ENCODE measurements around the gene NEK1.

The NEK1 gene

DNA sequence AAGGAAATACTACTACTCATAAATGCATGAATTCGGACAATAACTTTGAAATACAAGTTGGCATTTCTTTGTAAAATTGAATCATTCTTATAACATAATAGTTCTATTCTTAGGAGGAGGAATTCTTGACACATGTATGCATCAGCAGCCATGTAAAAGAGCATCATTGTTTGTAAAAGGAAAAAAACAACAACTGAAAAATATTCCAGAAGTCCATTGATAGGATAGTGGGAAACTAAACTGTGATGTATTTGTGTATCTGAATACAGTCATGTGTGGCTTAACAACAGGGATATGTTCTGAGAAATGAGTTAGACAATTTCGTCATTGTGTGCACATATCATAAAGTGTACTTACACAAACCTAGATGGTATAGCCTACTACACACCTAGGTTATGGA, 239.6 kb downstream of the NEK1 start:
- H3K79me2 ChIP-seq (ENCODE audit: insufficient read depth, low read length) = no peaks in the 10 kb centered on the region
- H3F3A ChIP-seq (ENCODE audit: low read depth) = no peaks in the 10 kb centered on the region
- H3K36me3 ChIP-seq (ENCODE audit: insufficient read depth, low read length) = no peaks in the 10 kb centered on the region
- no peaks in the 10 kb centered on the region for H3K9me2 ChIP-seq (replicated peaks; ENCODE audit: low read depth, low read length)
- no peak for TF ChIP-seq EZH2phosphoT487 (IDR thresholded peaks at IDR 0.05; ENCODE audit: borderline replicate concordance)
- TF ChIP-seq, protein P1, sequence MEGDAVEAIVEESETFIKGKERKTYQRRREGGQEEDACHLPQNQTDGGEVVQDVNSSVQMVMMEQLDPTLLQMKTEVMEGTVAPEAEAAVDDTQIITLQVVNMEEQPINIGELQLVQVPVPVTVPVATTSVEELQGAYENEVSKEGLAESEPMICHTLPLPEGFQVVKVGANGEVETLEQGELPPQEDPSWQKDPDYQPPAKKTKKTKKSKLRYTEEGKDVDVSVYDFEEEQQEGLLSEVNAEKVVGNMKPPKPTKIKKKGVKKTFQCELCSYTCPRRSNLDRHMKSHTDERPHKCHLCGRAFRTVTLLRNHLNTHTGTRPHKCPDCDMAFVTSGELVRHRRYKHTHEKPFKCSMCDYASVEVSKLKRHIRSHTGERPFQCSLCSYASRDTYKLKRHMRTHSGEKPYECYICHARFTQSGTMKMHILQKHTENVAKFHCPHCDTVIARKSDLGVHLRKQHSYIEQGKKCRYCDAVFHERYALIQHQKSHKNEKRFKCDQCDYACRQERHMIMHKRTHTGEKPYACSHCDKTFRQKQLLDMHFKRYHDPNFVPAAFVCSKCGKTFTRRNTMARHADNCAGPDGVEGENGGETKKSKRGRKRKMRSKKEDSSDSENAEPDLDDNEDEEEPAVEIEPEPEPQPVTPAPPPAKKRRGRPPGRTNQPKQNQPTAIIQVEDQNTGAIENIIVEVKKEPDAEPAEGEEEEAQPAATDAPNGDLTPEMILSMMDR (conservative IDR thresholded peaks at IDR 0.05; ENCODE audit: low read length) = no peak
- H3K9ac ChIP-seq (ENCODE audit: low read depth, low read length, poor library complexity, severe bottlenecking) = no peak overlapping the region
- no peaks in the 10 kb centered on the region for H4K20me1 ChIP-seq (ENCODE audit: insufficient read depth, low read length, poor library complexity, severe bottlenecking)
- no peak overlapping the region for H3K4me2 ChIP-seq (ENCODE audit: low read depth, low read length, poor library complexity, severe bottlenecking)
- H3K4me1 ChIP-seq (ENCODE audit: insufficient read depth, low read length, poor library complexity, severe bottlenecking) = no peaks in the 10 kb centered on the region
- no peak overlapping the region for H3K4me3 ChIP-seq (ENCODE audit: low read length, poor library complexity, severe bottlenecking)
- H3K9me3 ChIP-seq (ENCODE audit: insufficient read depth, low read depth, low read length) = peaks cover 8% of the 10 kb centered on the region; the same call in 1 of the 2 replicates
- no peaks in the 10 kb centered on the region for H3K27me3 ChIP-seq (ENCODE audit: insufficient read depth, low read length, poor library complexity, severe bottlenecking)
- no peak overlapping the region for H2AFZ ChIP-seq (ENCODE audit: low read length)

DNA sequence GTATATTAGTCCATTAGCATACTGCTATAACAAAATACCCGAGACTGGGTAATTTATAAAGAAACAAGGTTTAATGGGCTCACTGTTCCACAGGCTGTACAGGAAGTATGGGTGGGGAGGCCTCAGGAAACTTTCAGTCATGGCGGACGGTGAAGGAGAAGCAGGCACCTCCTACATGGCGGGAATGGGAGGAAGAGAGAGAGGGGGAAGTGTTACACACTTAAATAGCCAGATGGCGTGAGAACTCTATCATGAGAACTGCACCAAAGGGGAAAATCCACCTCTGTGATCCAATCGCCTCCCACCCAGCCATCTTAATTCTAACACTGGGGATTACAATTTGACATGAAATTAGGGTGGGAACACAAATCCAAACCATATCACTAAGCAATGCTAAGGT, 242.7 kb downstream of the NEK1 start:
- Histone ChIP-seq H4K20me1 (ENCODE audit: insufficient read depth, low read length, poor library complexity, severe bottlenecking) (no peaks in the 10 kb centered on the region), H3K36me3 (ENCODE audit: insufficient read depth, low read length) (no peaks in the 10 kb centered on the region), H3K9me3 (ENCODE audit: insufficient read depth, low read depth, low read length) (peaks cover 3% of the 10 kb centered on the region; the same call in 1 of the 2 replicates), H3F3A (ENCODE audit: low read depth) (no peaks in the 10 kb centered on the region), H3K79me2 (ENCODE audit: insufficient read depth, low read length) (no peaks in the 10 kb centered on the region), H3K9me2 (replicated peaks; ENCODE audit: low read depth, low read length) (no peaks in the 10 kb centered on the region), H2AFZ (ENCODE audit: low read length) (no peak overlapping the region), H3K4me3 (ENCODE audit: low read length, poor library complexity, severe bottlenecking) (no peak overlapping the region), H3K9ac (ENCODE audit: low read depth, low read length, poor library complexity, severe bottlenecking) (no peak overlapping the region), H3K4me1 (ENCODE audit: insufficient read depth, low read length, poor library complexity, severe bottlenecking) (no peaks in the 10 kb centered on the region), H3K27me3 (ENCODE audit: insufficient read depth, low read length, poor library complexity, severe bottlenecking) (no peaks in the 10 kb centered on the region), H3K4me2 (ENCODE audit: low read depth, low read length, poor library complexity, severe bottlenecking) (no peak overlapping the region)
- TF ChIP-seq EZH2phosphoT487 (IDR thresholded peaks at IDR 0.05; ENCODE audit: borderline replicate concordance) = no peak
- TF ChIP-seq, protein P1 (conservative IDR thresholded peaks at IDR 0.05; ENCODE audit: low read length) = no peak

DNA sequence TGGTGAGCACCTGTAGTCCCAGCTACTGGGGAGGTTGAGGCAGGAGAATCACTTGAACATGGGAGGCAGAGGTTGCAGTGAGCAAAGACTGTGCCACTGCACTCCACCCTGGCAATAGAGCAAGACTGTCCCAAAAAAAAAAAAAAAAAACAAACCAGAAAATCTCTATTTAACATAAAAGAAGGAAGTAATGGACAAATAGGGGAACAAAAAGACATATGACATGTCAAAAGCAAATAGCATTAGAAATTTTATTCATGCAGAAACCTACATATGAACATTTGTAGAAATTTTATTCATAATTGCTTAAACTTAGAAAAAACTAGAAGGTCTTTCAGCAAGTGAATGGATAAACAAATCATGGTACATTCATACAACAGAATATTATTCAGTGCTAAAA, 244.6 kb downstream of the NEK1 start:
- Histone ChIP-seq H2AFZ (ENCODE audit: low read length) (no peak overlapping the region), H3K9ac (ENCODE audit: low read depth, low read length, poor library complexity, severe bottlenecking) (no peak overlapping the region), H3K4me2 (ENCODE audit: low read depth, low read length, poor library complexity, severe bottlenecking) (no peak overlapping the region), H3F3A (ENCODE audit: low read depth) (no peaks in the 10 kb centered on the region), H3K27me3 (ENCODE audit: insufficient read depth, low read length, poor library complexity, severe bottlenecking) (no peaks in the 10 kb centered on the region), H3K4me1 (ENCODE audit: insufficient read depth, low read length, poor library complexity, severe bottlenecking) (no peaks in the 10 kb centered on the region), H3K4me3 (ENCODE audit: low read length, poor library complexity, severe bottlenecking) (no peak overlapping the region), H3K79me2 (ENCODE audit: insufficient read depth, low read length) (no peaks in the 10 kb centered on the region), H3K36me3 (ENCODE audit: insufficient read depth, low read length) (no peaks in the 10 kb centered on the region), H3K9me2 (replicated peaks; ENCODE audit: low read depth, low read length) (no peaks in the 10 kb centered on the region), H4K20me1 (ENCODE audit: insufficient read depth, low read length, poor library complexity, severe bottlenecking) (no peaks in the 10 kb centered on the region), H3K9me3 (ENCODE audit: insufficient read depth, low read depth, low read length) (peaks cover 3% of the 10 kb centered on the region; the same call in 1 of the 2 replicates)
- TF ChIP-seq, protein P1 (conservative IDR thresholded peaks at IDR 0.05; ENCODE audit: low read length) = no peak
- TF ChIP-seq EZH2phosphoT487 (IDR thresholded peaks at IDR 0.05; ENCODE audit: borderline replicate concordance) = no peak

Data from Loucy (cell line).